Measurements from ENCODE around the gene ANKS1B. TPM values are rescaled to one million over a fixed set of nuclear protein-coding genes. Genes with fewer than 3 reads are reported as not detected.
"Not testable (repeated sequence)": the region's sequence is repeated elsewhere in the genome, so short reads cannot be mapped to it uniquely, and the experiment has no call there.

The ANKS1B gene
- total RNA-seq, 4 donors from 2014 or later: 4.9 to 15.4 (median 9.4) TPM

DNA sequence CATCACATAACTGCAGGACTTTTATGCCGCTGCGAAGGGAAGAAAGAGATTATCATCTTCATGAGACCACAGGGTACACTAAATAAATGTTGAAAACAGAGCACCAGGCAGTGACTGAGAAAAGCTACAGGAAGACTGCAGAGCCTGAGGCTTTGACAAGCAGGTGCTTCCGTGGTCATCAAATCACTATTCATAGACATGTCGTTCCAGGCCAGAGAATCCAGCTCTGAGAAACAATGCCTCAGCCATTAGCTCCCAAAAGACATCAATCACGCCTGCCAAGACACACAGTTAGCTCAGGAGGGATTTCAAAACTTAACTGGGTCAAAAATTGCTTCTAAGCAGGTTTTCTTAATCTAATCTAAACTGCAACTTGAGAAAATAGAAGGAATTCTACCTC, 384.3 kb downstream of the ANKS1B start:
- WGBS: 38% methylated on average over 5 of the region's 5 CpGs
- H3K27me3 ChIP-seq: no peaks in the 10 kb centered on the region
- no peak overlapping the region for H3K4me3 ChIP-seq

DNA sequence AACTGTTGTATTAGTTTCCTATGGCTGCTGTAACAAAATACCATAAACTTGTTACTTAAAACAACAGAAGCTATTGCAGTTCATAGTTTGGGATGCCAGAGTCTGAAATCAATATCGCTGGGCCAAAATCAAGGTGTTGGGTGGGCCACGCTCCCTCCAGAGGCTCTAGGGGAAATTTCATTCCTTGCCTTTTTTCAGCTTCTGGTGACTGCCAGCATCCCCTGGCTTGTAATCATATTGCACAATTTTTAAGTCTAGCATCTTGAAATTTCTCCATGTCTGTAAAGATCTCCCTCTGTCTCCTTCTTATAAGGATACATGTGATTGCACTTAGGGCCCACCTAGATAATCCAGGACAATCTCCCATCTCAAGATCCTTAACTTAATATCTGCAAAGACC, 386.0 kb downstream of the ANKS1B start:
- 90% methylated on average over 2 of the region's 2 CpGs for WGBS
- Histone ChIP-seq H3K27ac (no peak overlapping the region), H3K36me3 (no peaks in the 10 kb centered on the region), H3K27me3 (no peaks in the 10 kb centered on the region), H3K4me3 (no peak overlapping the region), H3K4me1 (no peaks in the 10 kb centered on the region), H3K9me3 (no peaks in the 10 kb centered on the region)
- TF ChIP-seq, protein P1, sequence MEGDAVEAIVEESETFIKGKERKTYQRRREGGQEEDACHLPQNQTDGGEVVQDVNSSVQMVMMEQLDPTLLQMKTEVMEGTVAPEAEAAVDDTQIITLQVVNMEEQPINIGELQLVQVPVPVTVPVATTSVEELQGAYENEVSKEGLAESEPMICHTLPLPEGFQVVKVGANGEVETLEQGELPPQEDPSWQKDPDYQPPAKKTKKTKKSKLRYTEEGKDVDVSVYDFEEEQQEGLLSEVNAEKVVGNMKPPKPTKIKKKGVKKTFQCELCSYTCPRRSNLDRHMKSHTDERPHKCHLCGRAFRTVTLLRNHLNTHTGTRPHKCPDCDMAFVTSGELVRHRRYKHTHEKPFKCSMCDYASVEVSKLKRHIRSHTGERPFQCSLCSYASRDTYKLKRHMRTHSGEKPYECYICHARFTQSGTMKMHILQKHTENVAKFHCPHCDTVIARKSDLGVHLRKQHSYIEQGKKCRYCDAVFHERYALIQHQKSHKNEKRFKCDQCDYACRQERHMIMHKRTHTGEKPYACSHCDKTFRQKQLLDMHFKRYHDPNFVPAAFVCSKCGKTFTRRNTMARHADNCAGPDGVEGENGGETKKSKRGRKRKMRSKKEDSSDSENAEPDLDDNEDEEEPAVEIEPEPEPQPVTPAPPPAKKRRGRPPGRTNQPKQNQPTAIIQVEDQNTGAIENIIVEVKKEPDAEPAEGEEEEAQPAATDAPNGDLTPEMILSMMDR (IDR thresholded peaks at IDR 0.05): no peak
- TF ChIP-seq EP300 (IDR thresholded peaks at IDR 0.05): no peak
- no peak for TF ChIP-seq POLR2AphosphoS5 (IDR thresholded peaks at IDR 0.05)
- TF ChIP-seq POLR2A (IDR thresholded peaks at IDR 0.05): no peak
- no peak for DNase-seq (ENCODE audit: low spot score in 2 of 2)

More for the DNA sequence above, 384.3 kb downstream of the ANKS1B start:
- no peak overlapping the region for H3K27ac ChIP-seq
- DNase-seq (ENCODE audit: low spot score in 2 of 2): no peak
- no peaks in the 10 kb centered on the region for H3K4me1 ChIP-seq
- TF ChIP-seq, protein P1 (IDR thresholded peaks at IDR 0.05): no peak
- TF ChIP-seq POLR2AphosphoS5 (IDR thresholded peaks at IDR 0.05) (no peak), POLR2A (IDR thresholded peaks at IDR 0.05) (no peak), EP300 (IDR thresholded peaks at IDR 0.05) (no peak)
- H3K36me3 ChIP-seq: no peaks in the 10 kb centered on the region
- no peaks in the 10 kb centered on the region for H3K9me3 ChIP-seq

DNA sequence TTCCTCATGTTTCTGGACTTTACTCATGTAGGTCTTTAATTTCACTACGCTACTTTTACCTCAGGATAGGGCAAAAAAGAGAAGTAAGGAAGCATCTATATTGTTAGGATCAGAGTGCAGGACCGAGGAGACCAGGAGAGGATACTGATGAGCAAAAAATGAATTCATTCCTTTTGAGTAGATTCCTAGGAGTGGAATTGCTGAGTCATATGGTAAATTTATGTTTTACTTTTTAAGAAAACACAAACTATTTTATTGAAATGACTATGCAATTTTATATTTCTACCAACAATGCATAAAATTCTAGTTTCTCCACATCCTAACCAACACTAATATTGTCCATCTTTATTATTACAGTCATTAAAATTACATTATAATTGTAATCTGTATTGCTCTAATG, 388.0 kb downstream of the ANKS1B start:
- TF ChIP-seq POLR2AphosphoS5 (IDR thresholded peaks at IDR 0.05) (no peak), POLR2A (IDR thresholded peaks at IDR 0.05) (no peak), EP300 (IDR thresholded peaks at IDR 0.05) (no peak)
- TF ChIP-seq, protein P1 (IDR thresholded peaks at IDR 0.05): no peak
- 75% methylated on average over 2 of the region's 2 CpGs for WGBS

DNA sequence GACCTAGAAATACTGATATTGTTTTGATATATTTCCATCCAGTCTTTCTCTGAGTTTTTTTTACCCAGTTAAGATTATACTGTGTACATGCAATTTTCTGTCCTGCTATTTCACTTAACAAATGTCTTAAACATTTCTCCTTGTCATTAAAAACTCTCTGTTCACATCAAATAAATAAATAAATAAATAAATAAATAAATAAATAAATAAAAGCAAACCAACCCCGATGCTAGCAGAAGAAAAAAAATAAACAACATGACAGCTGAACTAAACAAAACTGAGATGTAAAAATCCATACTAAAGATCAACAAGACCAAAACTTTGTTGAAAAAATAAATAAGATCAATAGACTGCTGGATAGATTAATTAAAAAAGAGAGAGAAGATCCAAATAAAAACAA, 407.6 kb downstream of the ANKS1B start:
- WGBS: 85% methylated on average over 1 of the region's 1 CpG
- DNase-seq (ENCODE audit: low spot score in 2 of 2); H3K9me3 ChIP-seq: not testable (repeated sequence)

More for the DNA sequence above, 388.0 kb downstream of the ANKS1B start:
- no peak for DNase-seq (ENCODE audit: low spot score in 2 of 2)
- no peak overlapping the region for H3K27ac ChIP-seq
- H3K4me1 ChIP-seq: no peaks in the 10 kb centered on the region
- H3K9me3 ChIP-seq: no peaks in the 10 kb centered on the region
- no peaks in the 10 kb centered on the region for H3K27me3 ChIP-seq
- no peaks in the 10 kb centered on the region for H3K36me3 ChIP-seq
- H3K4me3 ChIP-seq: no peak overlapping the region

DNA sequence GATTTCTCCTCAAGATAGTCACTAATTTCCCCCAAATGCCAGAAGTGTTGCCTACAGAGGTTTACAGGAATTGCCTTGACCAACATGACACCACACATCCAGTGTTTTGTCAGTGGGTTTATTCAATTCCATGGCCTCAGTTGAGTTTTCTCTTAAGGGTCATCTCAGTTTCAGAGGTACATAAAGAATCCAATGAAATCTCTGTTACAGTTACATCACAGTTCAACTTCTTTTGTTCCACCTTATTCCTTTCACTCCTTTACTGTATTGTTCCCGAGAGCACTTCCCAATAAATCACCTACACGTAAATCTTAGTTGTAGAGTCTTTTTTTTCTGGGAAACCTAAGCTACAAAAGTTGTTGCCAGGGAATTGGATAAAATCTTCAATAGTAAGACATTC, 410.8 kb downstream of the ANKS1B start:
- no peaks in the 10 kb centered on the region for H3K36me3 ChIP-seq
- H3K27ac ChIP-seq: no peak overlapping the region
- no peaks in the 10 kb centered on the region for H3K27me3 ChIP-seq
- DNase-seq (ENCODE audit: low spot score in 2 of 2): no peak
- no peaks in the 10 kb centered on the region for H3K9me3 ChIP-seq
- WGBS: 77% methylated on average over 2 of the region's 2 CpGs
- TF ChIP-seq EP300 (IDR thresholded peaks at IDR 0.05): no peak
- TF ChIP-seq, protein P1 (IDR thresholded peaks at IDR 0.05): no peak
- TF ChIP-seq POLR2AphosphoS5 (IDR thresholded peaks at IDR 0.05): no peak
- no peak for TF ChIP-seq POLR2A (IDR thresholded peaks at IDR 0.05)
- H3K4me3 ChIP-seq: no peak overlapping the region
- no peaks in the 10 kb centered on the region for H3K4me1 ChIP-seq

More for the DNA sequence above, 407.6 kb downstream of the ANKS1B start:
- H3K4me1 ChIP-seq, H3K36me3 ChIP-seq, H3K27ac ChIP-seq, H3K4me3 ChIP-seq, H3K27me3 ChIP-seq: not testable (repeated sequence)

DNA sequence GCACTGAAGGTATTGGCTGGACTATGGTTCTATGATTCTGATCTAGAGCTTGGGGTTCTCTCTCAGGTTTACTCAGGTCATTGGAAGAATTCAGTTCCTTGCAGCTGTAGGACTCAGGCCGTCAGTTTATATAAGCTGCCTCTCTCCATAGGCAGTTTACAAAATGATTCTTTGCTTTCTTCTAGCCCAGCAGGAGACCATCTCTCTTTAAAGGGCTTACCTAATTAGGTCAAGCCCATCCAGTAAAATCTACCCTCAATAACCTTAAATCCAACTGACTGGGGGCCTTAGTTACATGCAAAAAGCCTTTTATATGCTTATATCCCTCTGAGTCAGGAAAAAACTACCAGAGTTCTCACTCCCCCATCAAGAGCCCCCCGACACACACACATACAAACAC, 417.7 kb downstream of the ANKS1B start:
- peaks cover 4% of the 10 kb centered on the region for H3K9me3 ChIP-seq
- no peak for DNase-seq (ENCODE audit: low spot score in 2 of 2)
- TF ChIP-seq EP300 (IDR thresholded peaks at IDR 0.05): no peak
- TF ChIP-seq POLR2A (IDR thresholded peaks at IDR 0.05): no peak
- TF ChIP-seq POLR2AphosphoS5 (IDR thresholded peaks at IDR 0.05): no peak
- TF ChIP-seq, protein P1 (IDR thresholded peaks at IDR 0.05): no peak
- H3K36me3 ChIP-seq: no peaks in the 10 kb centered on the region
- WGBS: 89% methylated on average over 2 of the region's 2 CpGs
- H3K4me3 ChIP-seq: no peak overlapping the region
- no peaks in the 10 kb centered on the region for H3K4me1 ChIP-seq
- no peaks in the 10 kb centered on the region for H3K27me3 ChIP-seq
- no peak overlapping the region for H3K27ac ChIP-seq

All from suprapubic skin (tissue), 4 donors.